Natural killer cell (primary cell): Measurements from ENCODE around the gene PLCD3. TPM values are rescaled to one million over a fixed set of nuclear protein-coding genes. Genes with fewer than 3 reads are reported as not detected.

Experiments
- ATAC-seq, 3 donors: fragments of 150-1000 bp in 2 of 3; fragments of 200-7000 bp in 1 of 3; cut with Tn5 transposase; 1 replicate in 1 of 3; 2 replicates in 2 of 3; pipeline ENCODE4 v1.10.0; 2021; ENCODE audit warnings: mild to moderate bottlenecking in 2 of 3, moderate library complexity in 2 of 3
- DNase-seq, 2 donors: peaks; one replicate each; pipeline versions ENCODE4 v3.0.0 to v3.0.0-alpha.2; 2013 to 2021; ENCODE audit warnings: mixed read lengths in 1 of 2
- H3K27ac ChIP-seq: one replicate; pipeline ENCODE4 v1.5.1; 2013; ENCODE audit warnings: mild to moderate bottlenecking, low read length
- H3K27me3 ChIP-seq: one replicate; pipeline ENCODE4 v1.6.1; 2013; ENCODE audit warnings: low read length; ENCODE audit not compliant: control insufficient read depth, insufficient read depth
- H3K36me3 ChIP-seq: one replicate; pipeline ENCODE4 v1.6.1; 2013; ENCODE audit warnings: low read length; ENCODE audit not compliant: control insufficient read depth, insufficient read depth
- H3K4me1 ChIP-seq: one replicate; pipeline ENCODE4 v1.6.1; 2013; ENCODE audit warnings: low read length; ENCODE audit not compliant: control insufficient read depth, insufficient read depth
- H3K4me3 ChIP-seq: one replicate; pipeline ENCODE4 v1.5.1; 2013; ENCODE audit warnings: low read length
- H3K9me3 ChIP-seq: one replicate; pipeline ENCODE4 v1.6.1; 2013; ENCODE audit warnings: low read length; ENCODE audit not compliant: control insufficient read depth, insufficient read depth
- H3K27ac Mint-ChIP-seq, 2 donors: one replicate each; pipeline ENCODE4 v1.8.0; 2022; ENCODE audit warnings: mild to moderate bottlenecking in 2 of 2, mixed read lengths in 2 of 2, moderate library complexity in 1 of 2
- H3K27me3 Mint-ChIP-seq, 2 donors: one replicate each; pipeline ENCODE4 v1.8.0; 2022; ENCODE audit warnings: low read depth in 2 of 2, mixed read lengths in 2 of 2
- H3K36me3 Mint-ChIP-seq: one replicate; pipeline ENCODE4 v1.8.0; 2022; ENCODE audit warnings: mixed read lengths
- H3K4me1 Mint-ChIP-seq, 2 donors: one replicate each; pipeline ENCODE4 v1.8.0; 2022; ENCODE audit warnings: mixed read lengths in 2 of 2
- H3K4me3 Mint-ChIP-seq: one replicate; pipeline ENCODE4 v1.8.0; 2022; ENCODE audit warnings: mild to moderate bottlenecking, moderate library complexity, mixed read lengths
- H3K9me3 Mint-ChIP-seq, 2 donors: one replicate each; pipeline ENCODE4 v1.8.0; 2022; ENCODE audit warnings: mixed read lengths in 2 of 2
- CTCF ChIP-seq: fragments of 200-600 bp; IDR thresholded peaks from one replicate; pipeline ENCODE4 v1.8.0; 2022; ENCODE audit warnings: antibody characterized with exemption
- WGBS: methylation state at CpG from one replicate; pipeline ENCODE4 v1.1.7; 2013; ENCODE audit warnings: missing lambda C conversion rate; ENCODE audit not compliant: insufficient coverage; 5-methylcytosine and 5-hydroxymethylcytosine counted together
- intact Hi-C: fragments of 100-400 bp; cut with micrococcal nuclease; formaldehyde crosslinking; loops from one replicate; pipeline ENCODE4 v1.14.2; 2022
- total RNA-seq, 4 donors: library from RNA; stranded (reverse); fragments of 120-200 nt in 1 of 4; gene quantifications; one replicate each; pipeline versions ENCODE4 v1.2.3 to v1.2.4, GENCODE V29; 2013 to 2022

PLCD3 gene
- total RNA-seq, 3 donors from 2014 or later (not counting 1 experiment from before 2014, with no cell fraction given): 2.5 to 2.9 (median 2.5) TPM

- H3K4me3 Mint-ChIP-seq: no peak overlapping the region
- H3K4me1 Mint-ChIP-seq: no peaks in the 10 kb centered on the region
- H3K9me3 Mint-ChIP-seq: no peaks in the 10 kb centered on the region
- Histone ChIP-seq H3K36me3 (no peaks in the 10 kb centered on the region), H3K27ac (no peak overlapping the region), H3K4me1 (no peaks in the 10 kb centered on the region), H3K27me3 (no peaks in the 10 kb centered on the region), H3K9me3 (no peaks in the 10 kb centered on the region), H3K4me3 (no peak overlapping the region)
- no peaks in the 10 kb centered on the region for H3K36me3 Mint-ChIP-seq
- no peak overlapping the region for H3K27ac Mint-ChIP-seq
- TF ChIP-seq CTCF: no peak
- ATAC-seq: no peak
- no peaks in the 10 kb centered on the region for H3K27me3 Mint-ChIP-seq
- intact Hi-C loops: no loop called here
- DNase-seq: no peak
- WGBS: 93% methylated on average over 9 of the region's 9 CpGs
These were observed 18.9 kb downstream of the PLCD3 start for GRCh38 chr17:45113424-45113754.

- intact Hi-C loops: no loop called here
- Mint-ChIP-seq H3K27ac (no peak overlapping the region), H3K4me3 (no peak overlapping the region), H3K27me3 (no peaks in the 10 kb centered on the region), H3K9me3 (no peaks in the 10 kb centered on the region), H3K36me3 (no peaks in the 10 kb centered on the region), H3K4me1 (no peaks in the 10 kb centered on the region)
- Histone ChIP-seq H3K36me3 (no peaks in the 10 kb centered on the region), H3K4me3 (no peak overlapping the region), H3K9me3 (no peaks in the 10 kb centered on the region), H3K4me1 (no peaks in the 10 kb centered on the region), H3K27me3 (no peaks in the 10 kb centered on the region), H3K27ac (no peak overlapping the region)
- no peak for DNase-seq
- 94% methylated on average over 22 of the region's 23 CpGs for WGBS
- ATAC-seq: no peak
- no peak for TF ChIP-seq CTCF
These were observed 19.5 kb downstream of the PLCD3 start for GRCh38 chr17:45112559-45113423.

GRCh38 chr17:45111850-45112249 lies 20.5 kb downstream of the PLCD3 start:
- peaks cover 6% of the 10 kb centered on the region for H3K36me3 ChIP-seq
- DNase-seq: no peak

More at GRCh38 chr17:45111850-45112249, 20.5 kb downstream of the PLCD3 start:
- Histone ChIP-seq H3K27ac (no peak overlapping the region), H3K27me3 (no peaks in the 10 kb centered on the region), H3K4me1 (no peaks in the 10 kb centered on the region), H3K4me3 (no peak overlapping the region), H3K9me3 (no peaks in the 10 kb centered on the region)
- 62% methylated on average over 11 of the region's 11 CpGs for WGBS
- no peak overlapping the region for H3K4me3 Mint-ChIP-seq
- intact Hi-C loops: no loop called here
- H3K4me1 Mint-ChIP-seq: peaks cover 0 to under 1% of the 10 kb centered on the region in 2 donors
- TF ChIP-seq CTCF: no peak
- H3K27me3 Mint-ChIP-seq: no peaks in the 10 kb centered on the region
- no peak overlapping the region for H3K27ac Mint-ChIP-seq
- no peaks in the 10 kb centered on the region for H3K9me3 Mint-ChIP-seq
- no peaks in the 10 kb centered on the region for H3K36me3 Mint-ChIP-seq
- ATAC-seq: no peak
